H1 (cell line): Measurements from ENCODE around the gene ACTBL2. TPM values are rescaled to one million over a fixed set of nuclear protein-coding genes. Genes with fewer than 3 reads are reported as not detected.

Experiments
- CBX8 ChIP-seq: fragments of 300-800, 300-1000 bp; sonication (generic); IDR thresholded peaks from 2 replicates; pipeline ENCODE4 v1.7.1; 2016; ENCODE audit warnings: low read depth, low read length, borderline replicate concordance
- CREB1 ChIP-seq: IDR thresholded peaks from 2 replicates; pipeline ENCODE4 v1.6.1; 2012; ENCODE audit warnings: inconsistent platforms
- EZH2 ChIP-seq: fragments of 200-600 bp; sonication (generic); IDR thresholded peaks from 2 replicates; pipeline ENCODE4 v1.7.1; 2012; ENCODE audit warnings: low read depth, mild to moderate bottlenecking, moderate library complexity, low read length, inconsistent platforms; ENCODE audit not compliant: severe bottlenecking
- MAX ChIP-seq: IDR thresholded peaks from 2 replicates; pipeline ENCODE4 v1.6.1; 2012; ENCODE audit warnings: inconsistent platforms
- PHF8 ChIP-seq: fragments of 200-600 bp; sonication (generic); conservative IDR thresholded peaks from 2 replicates; pipeline ENCODE4 v1.7.1; 2012; ENCODE audit warnings: low read depth, mild to moderate bottlenecking, inconsistent platforms, low read length, moderate library complexity
- RBBP5 ChIP-seq: IDR thresholded peaks from 2 replicates; pipeline ENCODE4 v1.7.1; 2012; ENCODE audit warnings: low read depth, mild to moderate bottlenecking, inconsistent platforms, low read length, moderate library complexity, borderline replicate concordance
- RFX5 ChIP-seq: IDR thresholded peaks from 2 replicates; pipeline ENCODE4 v1.6.1; 2011; ENCODE audit warnings: low read depth, low read length, improper control_type of control experiment, borderline replicate concordance
- RXRA ChIP-seq: IDR thresholded peaks from 2 replicates; pipeline ENCODE4 v1.6.1; 2011; ENCODE audit warnings: low read depth, mild to moderate bottlenecking, low read length, moderate library complexity; ENCODE audit not compliant: insufficient read depth
- TAF1 ChIP-seq: IDR thresholded peaks from 2 replicates; pipeline ENCODE4 v1.6.1; 2011; ENCODE audit warnings: mild to moderate bottlenecking, low read depth, low read length
- TEAD4 ChIP-seq: IDR thresholded peaks from 2 replicates; pipeline ENCODE4 v1.6.1; 2012; ENCODE audit warnings: low read depth, low read length, inconsistent platforms, mixed read lengths
- ZNF274 ChIP-seq: IDR thresholded peaks from 2 replicates; pipeline ENCODE4 v1.7.0; 2012; ENCODE audit warnings: low read length, borderline replicate concordance; ENCODE audit errors: extremely low read depth
- polyA plus RNA-seq, 7 experiments: library from polyadenylated mRNA; depleted of rRNA in 3 of 7; stranded (reverse) in 5 of 7; unstranded in 2 of 7; fragments of >200 nt in 5 of 7; fragments of 200-250 nt in 2 of 7; gene quantifications; 1 replicate in 5 of 7; 2 replicates in 1 of 7; 4 replicates in 1 of 7; pipeline versions ENCODE4 v1.2.1 to v1.2.3, GENCODE V29; 2011 to 2013; ENCODE audit warnings: missing spikeins in 2 of 7, mixed read lengths in 2 of 7
- total RNA-seq: library from RNA; stranded (reverse); fragmentation: NEBNext Ultra II Directional; extraction: Animal tissue kit (Norgen Biotek cat#: 25700); gene quantifications from 2 replicates; pipeline ENCODE4 v1.2.1, GENCODE V29; 2021
- TF ChIP-seq, protein P1 (sequence below): fragments of 300-600 bp; sonication (generic); IDR thresholded peaks from 2 replicates; pipeline ENCODE4 v1.7.1; 2012; ENCODE audit warnings: low read length, moderate library complexity, mild to moderate bottlenecking, inconsistent platforms; ENCODE audit not compliant: insufficient replicate concordance

The ACTBL2 gene
- total and polyA plus RNA-seq, 2 of the 8 experiments (the other 6 are each of a cell fraction or from before 2014, with no cell fraction given), result not detected

- TF ChIP-seq, protein P1, sequence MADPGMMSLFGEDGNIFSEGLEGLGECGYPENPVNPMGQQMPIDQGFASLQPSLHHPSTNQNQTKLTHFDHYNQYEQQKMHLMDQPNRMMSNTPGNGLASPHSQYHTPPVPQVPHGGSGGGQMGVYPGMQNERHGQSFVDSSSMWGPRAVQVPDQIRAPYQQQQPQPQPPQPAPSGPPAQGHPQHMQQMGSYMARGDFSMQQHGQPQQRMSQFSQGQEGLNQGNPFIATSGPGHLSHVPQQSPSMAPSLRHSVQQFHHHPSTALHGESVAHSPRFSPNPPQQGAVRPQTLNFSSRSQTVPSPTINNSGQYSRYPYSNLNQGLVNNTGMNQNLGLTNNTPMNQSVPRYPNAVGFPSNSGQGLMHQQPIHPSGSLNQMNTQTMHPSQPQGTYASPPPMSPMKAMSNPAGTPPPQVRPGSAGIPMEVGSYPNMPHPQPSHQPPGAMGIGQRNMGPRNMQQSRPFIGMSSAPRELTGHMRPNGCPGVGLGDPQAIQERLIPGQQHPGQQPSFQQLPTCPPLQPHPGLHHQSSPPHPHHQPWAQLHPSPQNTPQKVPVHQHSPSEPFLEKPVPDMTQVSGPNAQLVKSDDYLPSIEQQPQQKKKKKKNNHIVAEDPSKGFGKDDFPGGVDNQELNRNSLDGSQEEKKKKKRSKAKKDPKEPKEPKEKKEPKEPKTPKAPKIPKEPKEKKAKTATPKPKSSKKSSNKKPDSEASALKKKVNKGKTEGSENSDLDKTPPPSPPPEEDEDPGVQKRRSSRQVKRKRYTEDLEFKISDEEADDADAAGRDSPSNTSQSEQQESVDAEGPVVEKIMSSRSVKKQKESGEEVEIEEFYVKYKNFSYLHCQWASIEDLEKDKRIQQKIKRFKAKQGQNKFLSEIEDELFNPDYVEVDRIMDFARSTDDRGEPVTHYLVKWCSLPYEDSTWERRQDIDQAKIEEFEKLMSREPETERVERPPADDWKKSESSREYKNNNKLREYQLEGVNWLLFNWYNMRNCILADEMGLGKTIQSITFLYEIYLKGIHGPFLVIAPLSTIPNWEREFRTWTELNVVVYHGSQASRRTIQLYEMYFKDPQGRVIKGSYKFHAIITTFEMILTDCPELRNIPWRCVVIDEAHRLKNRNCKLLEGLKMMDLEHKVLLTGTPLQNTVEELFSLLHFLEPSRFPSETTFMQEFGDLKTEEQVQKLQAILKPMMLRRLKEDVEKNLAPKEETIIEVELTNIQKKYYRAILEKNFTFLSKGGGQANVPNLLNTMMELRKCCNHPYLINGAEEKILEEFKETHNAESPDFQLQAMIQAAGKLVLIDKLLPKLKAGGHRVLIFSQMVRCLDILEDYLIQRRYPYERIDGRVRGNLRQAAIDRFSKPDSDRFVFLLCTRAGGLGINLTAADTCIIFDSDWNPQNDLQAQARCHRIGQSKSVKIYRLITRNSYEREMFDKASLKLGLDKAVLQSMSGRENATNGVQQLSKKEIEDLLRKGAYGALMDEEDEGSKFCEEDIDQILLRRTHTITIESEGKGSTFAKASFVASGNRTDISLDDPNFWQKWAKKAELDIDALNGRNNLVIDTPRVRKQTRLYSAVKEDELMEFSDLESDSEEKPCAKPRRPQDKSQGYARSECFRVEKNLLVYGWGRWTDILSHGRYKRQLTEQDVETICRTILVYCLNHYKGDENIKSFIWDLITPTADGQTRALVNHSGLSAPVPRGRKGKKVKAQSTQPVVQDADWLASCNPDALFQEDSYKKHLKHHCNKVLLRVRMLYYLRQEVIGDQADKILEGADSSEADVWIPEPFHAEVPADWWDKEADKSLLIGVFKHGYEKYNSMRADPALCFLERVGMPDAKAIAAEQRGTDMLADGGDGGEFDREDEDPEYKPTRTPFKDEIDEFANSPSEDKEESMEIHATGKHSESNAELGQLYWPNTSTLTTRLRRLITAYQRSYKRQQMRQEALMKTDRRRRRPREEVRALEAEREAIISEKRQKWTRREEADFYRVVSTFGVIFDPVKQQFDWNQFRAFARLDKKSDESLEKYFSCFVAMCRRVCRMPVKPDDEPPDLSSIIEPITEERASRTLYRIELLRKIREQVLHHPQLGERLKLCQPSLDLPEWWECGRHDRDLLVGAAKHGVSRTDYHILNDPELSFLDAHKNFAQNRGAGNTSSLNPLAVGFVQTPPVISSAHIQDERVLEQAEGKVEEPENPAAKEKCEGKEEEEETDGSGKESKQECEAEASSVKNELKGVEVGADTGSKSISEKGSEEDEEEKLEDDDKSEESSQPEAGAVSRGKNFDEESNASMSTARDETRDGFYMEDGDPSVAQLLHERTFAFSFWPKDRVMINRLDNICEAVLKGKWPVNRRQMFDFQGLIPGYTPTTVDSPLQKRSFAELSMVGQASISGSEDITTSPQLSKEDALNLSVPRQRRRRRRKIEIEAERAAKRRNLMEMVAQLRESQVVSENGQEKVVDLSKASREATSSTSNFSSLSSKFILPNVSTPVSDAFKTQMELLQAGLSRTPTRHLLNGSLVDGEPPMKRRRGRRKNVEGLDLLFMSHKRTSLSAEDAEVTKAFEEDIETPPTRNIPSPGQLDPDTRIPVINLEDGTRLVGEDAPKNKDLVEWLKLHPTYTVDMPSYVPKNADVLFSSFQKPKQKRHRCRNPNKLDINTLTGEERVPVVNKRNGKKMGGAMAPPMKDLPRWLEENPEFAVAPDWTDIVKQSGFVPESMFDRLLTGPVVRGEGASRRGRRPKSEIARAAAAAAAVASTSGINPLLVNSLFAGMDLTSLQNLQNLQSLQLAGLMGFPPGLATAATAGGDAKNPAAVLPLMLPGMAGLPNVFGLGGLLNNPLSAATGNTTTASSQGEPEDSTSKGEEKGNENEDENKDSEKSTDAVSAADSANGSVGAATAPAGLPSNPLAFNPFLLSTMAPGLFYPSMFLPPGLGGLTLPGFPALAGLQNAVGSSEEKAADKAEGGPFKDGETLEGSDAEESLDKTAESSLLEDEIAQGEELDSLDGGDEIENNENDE, result no peak
- TF ChIP-seq MAX, result no peak
- TF ChIP-seq RXRA, result no peak
- no peak for TF ChIP-seq RBBP5
- TF ChIP-seq CREB1, result no peak
- TF ChIP-seq TAF1, result no peak
- no peak for TF ChIP-seq ZNF274
- no peak for TF ChIP-seq EZH2
- TF ChIP-seq CBX8, result no peak
- TF ChIP-seq TEAD4, result no peak
- TF ChIP-seq PHF8, result no peak
- no peak for TF ChIP-seq RFX5
Observed at GRCh38 chr5:57476601-57477056, 6.0 kb downstream of the ACTBL2 start (continued).
